ENCODE results near the gene ALK.

DNA sequence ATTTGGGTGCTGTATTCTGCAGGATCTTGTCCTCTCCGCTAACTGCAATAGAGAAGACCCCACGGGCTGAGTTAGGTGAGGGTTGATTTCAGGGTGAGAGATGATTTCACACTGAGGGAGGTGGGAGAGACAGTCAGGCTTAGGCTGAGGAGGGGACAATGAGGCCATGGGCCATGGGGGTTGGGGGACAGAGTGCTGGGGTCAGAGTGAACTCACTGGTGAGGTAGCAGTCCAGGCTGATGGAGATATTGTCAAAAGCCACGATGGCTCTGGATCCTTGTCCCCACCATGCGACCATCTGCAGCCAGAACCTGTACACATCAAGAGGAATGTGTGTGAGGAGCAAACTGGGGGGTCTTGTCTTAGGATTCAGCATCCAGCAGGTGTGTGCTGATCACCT lies 646.2 kb downstream of the ALK start:
- TF ChIP-seq, protein P1, sequence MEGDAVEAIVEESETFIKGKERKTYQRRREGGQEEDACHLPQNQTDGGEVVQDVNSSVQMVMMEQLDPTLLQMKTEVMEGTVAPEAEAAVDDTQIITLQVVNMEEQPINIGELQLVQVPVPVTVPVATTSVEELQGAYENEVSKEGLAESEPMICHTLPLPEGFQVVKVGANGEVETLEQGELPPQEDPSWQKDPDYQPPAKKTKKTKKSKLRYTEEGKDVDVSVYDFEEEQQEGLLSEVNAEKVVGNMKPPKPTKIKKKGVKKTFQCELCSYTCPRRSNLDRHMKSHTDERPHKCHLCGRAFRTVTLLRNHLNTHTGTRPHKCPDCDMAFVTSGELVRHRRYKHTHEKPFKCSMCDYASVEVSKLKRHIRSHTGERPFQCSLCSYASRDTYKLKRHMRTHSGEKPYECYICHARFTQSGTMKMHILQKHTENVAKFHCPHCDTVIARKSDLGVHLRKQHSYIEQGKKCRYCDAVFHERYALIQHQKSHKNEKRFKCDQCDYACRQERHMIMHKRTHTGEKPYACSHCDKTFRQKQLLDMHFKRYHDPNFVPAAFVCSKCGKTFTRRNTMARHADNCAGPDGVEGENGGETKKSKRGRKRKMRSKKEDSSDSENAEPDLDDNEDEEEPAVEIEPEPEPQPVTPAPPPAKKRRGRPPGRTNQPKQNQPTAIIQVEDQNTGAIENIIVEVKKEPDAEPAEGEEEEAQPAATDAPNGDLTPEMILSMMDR (IDR thresholded peaks at IDR 0.05), result no peak
- no peak for TF ChIP-seq POLR2A (IDR thresholded peaks at IDR 0.05)
